Astrocyte (in vitro differentiated cells and primary cell): ENCODE data around the gene IKBKE. TPM values are rescaled to one million over a fixed set of nuclear protein-coding genes. Genes with fewer than 3 reads are reported as not detected.

Experiments used
- DNase-seq: peaks from one replicate; pipeline ENCODE4 v3.0.0-alpha.2; 2010; ENCODE audit warnings: low read depth
- FAIRE-seq: peaks from 2 replicates; lab custom pipeline; 2011; peaks lifted over from hg19 to GRCh38; lab: Jason Lieb, UNC
- H2AFZ ChIP-seq: 2 replicates; pipeline ENCODE4 v1.6.0; 2012; ENCODE audit warnings: low read depth, low read length, inconsistent platforms
- H3K27ac ChIP-seq: 2 replicates; pipeline ENCODE4 v1.5.1; 2011; ENCODE audit warnings: low read depth, low read length, inconsistent platforms
- H3K27me3 ChIP-seq: 2 replicates; pipeline ENCODE4 v1.6.0; 2011; ENCODE audit warnings: low read length, inconsistent platforms; ENCODE audit not compliant: insufficient read depth
- H3K36me3 ChIP-seq: 2 replicates; pipeline ENCODE4 v1.5.1; 2011; ENCODE audit warnings: low read length, inconsistent platforms; ENCODE audit not compliant: insufficient read depth
- H3K4me1 ChIP-seq: 2 replicates; pipeline ENCODE4 v1.5.1; 2011; ENCODE audit warnings: low read length, inconsistent platforms; ENCODE audit not compliant: insufficient read depth
- H3K4me2 ChIP-seq: 2 replicates; pipeline ENCODE4 v1.6.0; 2012; ENCODE audit warnings: low read length, inconsistent platforms
- H3K4me3 ChIP-seq: 2 replicates; pipeline ENCODE4 v1.5.1; 2011; ENCODE audit warnings: low read depth, mild to moderate bottlenecking, low read length, inconsistent platforms; ENCODE audit not compliant: insufficient read depth
- H3K79me2 ChIP-seq: 2 replicates; pipeline ENCODE4 v1.6.0; 2012; ENCODE audit warnings: mild to moderate bottlenecking, low read length, inconsistent platforms; ENCODE audit not compliant: insufficient read depth
- H3K9ac ChIP-seq: 2 replicates; pipeline ENCODE4 v1.6.0; 2012; ENCODE audit warnings: mild to moderate bottlenecking, low read length, inconsistent platforms
- H3K9me3 ChIP-seq: 2 replicates; pipeline ENCODE4 v1.5.1; 2012; ENCODE audit warnings: low read depth, mild to moderate bottlenecking, low read length, inconsistent platforms; ENCODE audit not compliant: insufficient read depth
- H4K20me1 ChIP-seq: 2 replicates; pipeline ENCODE4 v1.6.0; 2012; ENCODE audit warnings: low read length, inconsistent platforms; ENCODE audit not compliant: insufficient read depth
- H3K27ac Mint-ChIP-seq: one replicate; pipeline ENCODE4 v1.8.0; 2021; ENCODE audit warnings: mild to moderate bottlenecking, mixed read lengths; ENCODE audit not compliant: unreplicated experiment
- H3K27me3 Mint-ChIP-seq: one replicate; pipeline ENCODE4 v1.8.0; 2021; ENCODE audit warnings: low read depth, mixed read lengths; ENCODE audit not compliant: unreplicated experiment
- H3K36me3 Mint-ChIP-seq: one replicate; pipeline ENCODE4 v1.8.0; 2021; ENCODE audit warnings: low read depth, mixed read lengths; ENCODE audit not compliant: unreplicated experiment
- H3K4me1 Mint-ChIP-seq: one replicate; pipeline ENCODE4 v1.8.0; 2021; ENCODE audit warnings: low read depth, mixed read lengths; ENCODE audit not compliant: unreplicated experiment
- H3K4me3 Mint-ChIP-seq: one replicate; pipeline ENCODE4 v1.8.0; 2021; ENCODE audit warnings: mild to moderate bottlenecking, moderate library complexity, mixed read lengths; ENCODE audit not compliant: unreplicated experiment
- H3K9me3 Mint-ChIP-seq: one replicate; pipeline ENCODE4 v1.8.0; 2021; ENCODE audit warnings: mild to moderate bottlenecking, mixed read lengths; ENCODE audit not compliant: unreplicated experiment
- CTCF ChIP-seq: IDR thresholded peaks from 2 replicates; pipeline ENCODE4 v1.5.1; 2011; ENCODE audit warnings: low read depth, mild to moderate bottlenecking, inconsistent platforms, low read length, moderate library complexity; ENCODE audit not compliant: insufficient read depth
- EZH2 ChIP-seq: IDR thresholded peaks from 2 replicates; pipeline ENCODE4 v1.6.1; 2012; ENCODE audit warnings: mild to moderate bottlenecking, low read length, inconsistent platforms; ENCODE audit not compliant: insufficient read depth
- total RNA-seq: library from RNA; stranded (reverse); gene quantifications from 2 replicates; pipeline ENCODE4 v1.2.1, GENCODE V29; 2021

IKBKE gene
- total RNA-seq, 1 donor from 2014 or later, result 17.0 TPM

- Mint-ChIP-seq H3K27me3 (peaks cover 55% of the 10 kb centered on the region), H3K4me1 (peaks cover 26% of the 10 kb centered on the region), H3K4me3 (peak overlapping the region; percentile 71), H3K9me3 (no peaks in the 10 kb centered on the region), H3K36me3 (no peaks in the 10 kb centered on the region), H3K27ac (no peak overlapping the region)
- Histone ChIP-seq H4K20me1 (peaks cover 9% of the 10 kb centered on the region), H3K27ac (no peak overlapping the region), H3K4me1 (peaks cover 25% of the 10 kb centered on the region), H3K9me3 (no peaks in the 10 kb centered on the region), H3K36me3 (no peaks in the 10 kb centered on the region), H3K4me3 (peak overlapping the region; percentile 48), H3K9ac (no peak overlapping the region), H2AFZ (peak overlapping the region; percentile 56), H3K4me2 (peak overlapping the region; percentile 81), H3K79me2 (no peaks in the 10 kb centered on the region), H3K27me3 (peaks cover 47% of the 10 kb centered on the region)
- FAIRE-seq (no peak), DNase-seq (no peak)
- TF ChIP-seq CTCF (no peak), EZH2 (peak; percentile 33)
These were observed 36.4 kb downstream of the IKBKE start for GRCh38 chr1:206506405-206507283.

GRCh38 chr1:206507284-206508129 is 37.2 kb downstream of the IKBKE start, which contains the start of gene RASSF5:
Gene RASSF5, plus strand, starts transcription at chr1:206507531. Its CDS starts 72 bp downstream, at chr1:206507603.
- Histone ChIP-seq H4K20me1 (peaks cover 9% of the 10 kb centered on the region), H3K9ac (no peak within 1 kb of the TSS), H3K27me3 (peaks cover 47% of the 10 kb centered on the region), H3K79me2 (no peaks in the 10 kb centered on the region), H3K36me3 (no peaks in the 10 kb centered on the region), H3K4me2 (peak within 1 kb of the TSS; percentile 81), H3K4me1 (peaks cover 27% of the 10 kb centered on the region), H3K4me3 (peak within 1 kb of the TSS; percentile 48), H3K9me3 (no peaks in the 10 kb centered on the region), H3K27ac (no peak within 1 kb of the TSS), H2AFZ (peak within 1 kb of the TSS; percentile 56)
- H3K4me1 Mint-ChIP-seq, result peaks cover 26% of the 10 kb centered on the region
- no peaks in the 10 kb centered on the region for H3K36me3 Mint-ChIP-seq
- H3K27ac Mint-ChIP-seq, result no peak within 1 kb of the TSS
- DNase-seq (peak; percentile 32), FAIRE-seq (no peak)
- TF ChIP-seq CTCF, result no peak
- no peak for TF ChIP-seq EZH2
- peaks cover 60% of the 10 kb centered on the region for H3K27me3 Mint-ChIP-seq
- peak within 1 kb of the TSS; percentile 71 for H3K4me3 Mint-ChIP-seq
- no peaks in the 10 kb centered on the region for H3K9me3 Mint-ChIP-seq
